ENCODE results near the gene SNX2.
A peak's percentile ranks its signal among the peaks of the same experiment; 100 is the strongest.

SNX2 gene

DNA sequence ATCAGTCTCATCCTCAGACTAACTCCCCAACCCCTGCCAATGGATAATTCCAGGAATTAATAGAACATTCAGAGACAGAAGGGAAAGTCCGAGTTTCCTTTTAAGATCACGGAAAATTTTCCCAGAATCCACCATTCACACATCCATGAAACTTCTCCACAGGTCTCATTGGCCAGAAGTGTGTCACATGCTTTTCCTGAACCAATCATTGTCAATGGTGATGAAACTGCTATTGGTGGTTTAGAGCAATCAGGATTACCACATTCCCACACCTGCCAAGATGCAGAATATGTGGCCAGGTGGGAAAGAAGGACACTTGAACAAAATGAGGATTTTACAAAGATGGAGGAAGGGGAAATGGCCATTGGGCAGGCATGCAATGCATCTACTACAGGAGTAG, 29.3 kb upstream of the SNX2 start:
- Histone ChIP-seq H3K9ac (ENCODE audit: low read length) (no peak overlapping the region), H2BK12ac (ENCODE audit: low read length) (no peak overlapping the region), H3K27me3 (ENCODE audit: insufficient read depth, low read length) (no peaks in the 10 kb centered on the region), H2AFZ (ENCODE audit: insufficient read depth, low read length, poor library complexity) (no peak overlapping the region), H2BK5ac (ENCODE audit: low read depth, low read length, poor library complexity) (no peak overlapping the region), H3K4ac (ENCODE audit: low read depth, low read length) (no peak overlapping the region), H3K18ac (ENCODE audit: low read length) (no peak overlapping the region), H3K4me1 (ENCODE audit: control insufficient read depth in 1 of 2, insufficient read depth in 2 of 2, low read length in 2 of 2) (peaks cover 12 to 18% of the 10 kb centered on the region in 2 experiments), H3K14ac (ENCODE audit: low read length) (no peak overlapping the region), H2AK5ac (ENCODE audit: low read length) (no peak overlapping the region), H3K4me3 (ENCODE audit: low read depth, low read length) (no peak overlapping the region), H3K36me3 (ENCODE audit: control insufficient read depth in 1 of 2, insufficient read depth in 2 of 2, low read length in 2 of 2) (no peaks in the 10 kb centered on the region), H3K27ac (ENCODE audit: low read depth, low read length) (no peak overlapping the region), H4K8ac (ENCODE audit: low read depth, low read length) (no peak overlapping the region), H3K79me2 (ENCODE audit: control insufficient read depth, insufficient read depth, low read length, poor library complexity) (no peaks in the 10 kb centered on the region), H3K9me3 (ENCODE audit: insufficient read depth, low read depth, low read length) (no peaks in the 10 kb centered on the region), H3K23ac (ENCODE audit: low read length) (no peak overlapping the region), H2BK120ac (ENCODE audit: insufficient read depth, low read length, poor library complexity) (no peak overlapping the region), H3K79me1 (ENCODE audit: low read length) (peaks cover 12% of the 10 kb centered on the region), H4K12ac (ENCODE audit: low read depth, low read length) (no peak overlapping the region), H4K91ac (ENCODE audit: low read depth, low read length) (no peak overlapping the region), H3K4me2 (ENCODE audit: low read length) (no peak overlapping the region)
- no CpG with 5 or more reads among the region's 2 CpGs for WGBS (ENCODE audit: extremely low coverage, insufficient coverage, insufficient read length)
- DNase-seq, result no peak

DNA sequence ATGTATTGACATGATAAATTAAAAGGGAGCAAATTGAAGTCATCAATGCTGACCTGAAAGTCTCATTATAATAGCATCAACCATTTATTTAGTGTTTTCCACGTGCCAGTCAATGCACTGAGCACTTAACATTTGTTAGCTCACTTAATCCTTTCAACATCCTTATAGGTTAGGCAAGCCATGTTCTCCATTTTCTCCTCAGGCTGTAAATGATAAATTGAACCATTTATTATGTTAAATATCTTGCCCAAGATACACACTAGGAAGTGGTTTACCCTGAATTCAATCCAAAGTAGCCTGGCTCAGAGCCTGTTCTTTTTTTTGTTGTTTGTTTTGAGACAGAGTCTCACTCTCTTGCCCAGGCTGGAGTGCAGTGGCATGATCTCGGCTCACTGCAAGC, 25.0 kb upstream of the SNX2 start:
- H3K4me2 ChIP-seq (ENCODE audit: low read length), result no peak overlapping the region

GRCh38 chr5:122751293-122751782, 23.5 kb upstream of the SNX2 start:
- no peaks in the 10 kb centered on the region for H3K27me3 ChIP-seq (ENCODE audit: insufficient read depth, low read length)
- H3K27ac ChIP-seq (ENCODE audit: low read depth, low read length), result peak overlapping the region; percentile 90
- no peak overlapping the region for H4K12ac ChIP-seq (ENCODE audit: low read depth, low read length)
- peak overlapping the region; percentile 93 for H3K4ac ChIP-seq (ENCODE audit: low read depth, low read length)
- H3K4me1 ChIP-seq (ENCODE audit: control insufficient read depth in 1 of 2, insufficient read depth in 2 of 2, low read length in 2 of 2), result peaks cover 10 to 12% of the 10 kb centered on the region in 2 experiments
- H2BK12ac ChIP-seq (ENCODE audit: low read length), result peak overlapping the region; percentile 99
- peak overlapping the region; percentile 97 for H2BK5ac ChIP-seq (ENCODE audit: low read depth, low read length, poor library complexity)
- H2BK120ac ChIP-seq (ENCODE audit: insufficient read depth, low read length, poor library complexity), result peak overlapping the region; percentile 91
- H3K9me3 ChIP-seq (ENCODE audit: insufficient read depth, low read depth, low read length), result no peaks in the 10 kb centered on the region
- no CpG with 5 or more reads among the region's 7 CpGs for WGBS (ENCODE audit: extremely low coverage, insufficient coverage, insufficient read length)
- H3K14ac ChIP-seq (ENCODE audit: low read length), result peak overlapping the region; percentile 96
- peak overlapping the region; percentile 92 for H2AFZ ChIP-seq (ENCODE audit: insufficient read depth, low read length, poor library complexity)
- H4K8ac ChIP-seq (ENCODE audit: low read depth, low read length), result peak overlapping the region; percentile 91
- DNase-seq, result peak; percentile 99
- peaks cover 17% of the 10 kb centered on the region for H3K79me1 ChIP-seq (ENCODE audit: low read length)
- H3K4me3 ChIP-seq (ENCODE audit: low read depth, low read length), result no peak overlapping the region
- peak overlapping the region; percentile 95 for H2AK5ac ChIP-seq (ENCODE audit: low read length)
- no peaks in the 10 kb centered on the region for H3K36me3 ChIP-seq (ENCODE audit: control insufficient read depth in 1 of 2, insufficient read depth in 2 of 2, low read length in 2 of 2)
- no peak overlapping the region for H3K23ac ChIP-seq (ENCODE audit: low read length)
- peak overlapping the region; percentile 34 for H3K4me2 ChIP-seq (ENCODE audit: low read length)
- peak overlapping the region; percentile 87 for H3K18ac ChIP-seq (ENCODE audit: low read length)
- peak overlapping the region; percentile 99 for H4K91ac ChIP-seq (ENCODE audit: low read depth, low read length)
- H3K9ac ChIP-seq (ENCODE audit: low read length), result no peak overlapping the region
- H3K79me2 ChIP-seq (ENCODE audit: control insufficient read depth, insufficient read depth, low read length, poor library complexity), result peaks cover 4% of the 10 kb centered on the region

More for the DNA sequence above, 25.0 kb upstream of the SNX2 start:
- Histone ChIP-seq H3K27me3 (ENCODE audit: insufficient read depth, low read length) (no peaks in the 10 kb centered on the region), H2BK120ac (ENCODE audit: insufficient read depth, low read length, poor library complexity) (no peak overlapping the region), H2AFZ (ENCODE audit: insufficient read depth, low read length, poor library complexity) (no peak overlapping the region), H3K4me3 (ENCODE audit: low read depth, low read length) (no peak overlapping the region), H3K4me1 (ENCODE audit: control insufficient read depth in 1 of 2, insufficient read depth in 2 of 2, low read length in 2 of 2) (peaks cover 10 to 12% of the 10 kb centered on the region in 2 experiments), H2BK5ac (ENCODE audit: low read depth, low read length, poor library complexity) (no peak overlapping the region), H2AK5ac (ENCODE audit: low read length) (no peak overlapping the region), H3K14ac (ENCODE audit: low read length) (no peak overlapping the region), H3K18ac (ENCODE audit: low read length) (no peak overlapping the region), H4K12ac (ENCODE audit: low read depth, low read length) (no peak overlapping the region), H4K91ac (ENCODE audit: low read depth, low read length) (no peak overlapping the region), H3K27ac (ENCODE audit: low read depth, low read length) (no peak overlapping the region), H2BK12ac (ENCODE audit: low read length) (no peak overlapping the region), H3K4ac (ENCODE audit: low read depth, low read length) (no peak overlapping the region), H4K8ac (ENCODE audit: low read depth, low read length) (no peak overlapping the region), H3K79me1 (ENCODE audit: low read length) (peaks cover 15% of the 10 kb centered on the region), H3K79me2 (ENCODE audit: control insufficient read depth, insufficient read depth, low read length, poor library complexity) (peaks cover 4% of the 10 kb centered on the region), H3K36me3 (ENCODE audit: control insufficient read depth in 1 of 2, insufficient read depth in 2 of 2, low read length in 2 of 2) (no peaks in the 10 kb centered on the region), H3K9me3 (ENCODE audit: insufficient read depth, low read depth, low read length) (no peaks in the 10 kb centered on the region), H3K9ac (ENCODE audit: low read length) (no peak overlapping the region), H3K23ac (ENCODE audit: low read length) (no peak overlapping the region)
- DNase-seq, result no peak
- WGBS (ENCODE audit: extremely low coverage, insufficient coverage, insufficient read length), result no CpG with 5 or more reads among the region's 2 CpGs

DNA sequence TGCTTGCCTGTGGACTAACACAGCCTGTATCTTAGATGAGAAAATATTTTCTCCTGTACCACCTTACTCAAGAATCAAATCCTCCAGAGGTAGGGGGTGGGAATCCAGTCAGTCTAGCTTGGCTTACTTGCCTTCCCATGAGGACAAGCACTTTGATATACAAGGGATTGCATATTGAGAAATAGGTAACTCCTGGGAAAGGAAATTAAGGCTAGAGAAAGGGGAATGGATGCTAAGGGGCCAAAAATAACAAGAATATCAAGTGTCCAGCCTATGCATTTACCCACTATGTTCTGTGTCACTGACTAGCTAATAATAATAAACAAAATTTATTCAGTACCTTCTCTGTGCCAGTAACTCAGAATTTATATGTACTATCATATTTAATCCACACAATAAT, 21.4 kb upstream of the SNX2 start:
- no peak overlapping the region for H2BK5ac ChIP-seq (ENCODE audit: low read depth, low read length, poor library complexity)
- peak overlapping the region; percentile 8 for H2BK120ac ChIP-seq (ENCODE audit: insufficient read depth, low read length, poor library complexity)
- H3K36me3 ChIP-seq (ENCODE audit: control insufficient read depth in 1 of 2, insufficient read depth in 2 of 2, low read length in 2 of 2), result no peaks in the 10 kb centered on the region

More for the DNA sequence above, 21.4 kb upstream of the SNX2 start:
- Histone ChIP-seq H3K79me1 (ENCODE audit: low read length) (peaks cover 17% of the 10 kb centered on the region), H3K18ac (ENCODE audit: low read length) (no peak overlapping the region), H2BK12ac (ENCODE audit: low read length) (peak overlapping the region; percentile 10), H2AFZ (ENCODE audit: insufficient read depth, low read length, poor library complexity) (no peak overlapping the region), H4K12ac (ENCODE audit: low read depth, low read length) (no peak overlapping the region), H3K27me3 (ENCODE audit: insufficient read depth, low read length) (no peaks in the 10 kb centered on the region), H3K4me1 (ENCODE audit: control insufficient read depth in 1 of 2, insufficient read depth in 2 of 2, low read length in 2 of 2) (peaks cover 8 to 12% of the 10 kb centered on the region in 2 experiments), H3K9me3 (ENCODE audit: insufficient read depth, low read depth, low read length) (no peaks in the 10 kb centered on the region), H2AK5ac (ENCODE audit: low read length) (peak overlapping the region; percentile 0), H3K4ac (ENCODE audit: low read depth, low read length) (no peak overlapping the region), H3K4me3 (ENCODE audit: low read depth, low read length) (no peak overlapping the region), H3K14ac (ENCODE audit: low read length) (no peak overlapping the region), H3K4me2 (ENCODE audit: low read length) (no peak overlapping the region), H3K23ac (ENCODE audit: low read length) (no peak overlapping the region), H3K27ac (ENCODE audit: low read depth, low read length) (no peak overlapping the region), H3K9ac (ENCODE audit: low read length) (no peak overlapping the region), H4K8ac (ENCODE audit: low read depth, low read length) (no peak overlapping the region), H3K79me2 (ENCODE audit: control insufficient read depth, insufficient read depth, low read length, poor library complexity) (peaks cover 4% of the 10 kb centered on the region), H4K91ac (ENCODE audit: low read depth, low read length) (no peak overlapping the region)
- no peak for DNase-seq

Data from trophoblast cell (in vitro differentiated cells and primary cell).